ENCODE measurements around the gene CAVIN3.

Gene CAVIN3

GRCh38 chr11:6320411-6321155 lies at the start of gene CAVIN3:
TSS of gene CAVIN3 (minus strand) at chr11:6320501. CDS start at chr11:6320476, 25 bp downstream.
- DNase-seq (ENCODE audit: low read depth), result peak; percentile 55

GRCh38 chr11:6365659-6366058 lies 45.4 kb upstream of the CAVIN3 start:
- no peak for DNase-seq (ENCODE audit: low read depth)

- peak; percentile 26 for DNase-seq (ENCODE audit: low read depth)
These were observed 42.8 kb upstream of the CAVIN3 start for GRCh38 chr11:6362873-6363678.

GRCh38 chr11:6362185-6362872 lies 42.0 kb upstream of the CAVIN3 start:
- DNase-seq (ENCODE audit: low read depth), result no peak

GRCh38 chr11:6360183-6360582 lies 39.9 kb upstream of the CAVIN3 start:
- DNase-seq (ENCODE audit: low read depth), result no peak

- DNase-seq (ENCODE audit: low read depth), result peak; percentile 58
These were observed 36.9 kb upstream of the CAVIN3 start for GRCh38 chr11:6357222-6357621.

GRCh38 chr11:6356503-6357055 lies 36.3 kb upstream of the CAVIN3 start:
- no peak for DNase-seq (ENCODE audit: low read depth)

- no peak for DNase-seq (ENCODE audit: low read depth)
These were observed 34.6 kb upstream of the CAVIN3 start for GRCh38 chr11:6354651-6355485.

GRCh38 chr11:6353367-6353987 lies 33.2 kb upstream of the CAVIN3 start:
- no peak for DNase-seq (ENCODE audit: low read depth)

- no peak for DNase-seq (ENCODE audit: low read depth)
These were observed 31.6 kb upstream of the CAVIN3 start for GRCh38 chr11:6351782-6352382.

GRCh38 chr11:6350486-6350885 lies 30.2 kb upstream of the CAVIN3 start:
- DNase-seq (ENCODE audit: low read depth), result no peak

GRCh38 chr11:6350043-6350442 lies 29.7 kb upstream of the CAVIN3 start:
- no peak for DNase-seq (ENCODE audit: low read depth)

GRCh38 chr11:6345366-6345765 lies 25.1 kb upstream of the CAVIN3 start:
- no peak for DNase-seq (ENCODE audit: low read depth)

GRCh38 chr11:6336293-6336692 lies 16.0 kb upstream of the CAVIN3 start:
- no peak for DNase-seq (ENCODE audit: low read depth)

- no peak for DNase-seq (ENCODE audit: low read depth)
These were observed 14.5 kb upstream of the CAVIN3 start for GRCh38 chr11:6334806-6335205.

- no peak for DNase-seq (ENCODE audit: low read depth)
These were observed 12.8 kb upstream of the CAVIN3 start for GRCh38 chr11:6333095-6333494.

- DNase-seq (ENCODE audit: low read depth), result no peak
These were observed 11.8 kb upstream of the CAVIN3 start for GRCh38 chr11:6332066-6332465.

GRCh38 chr11:6328321-6328720 lies 8.0 kb upstream of the CAVIN3 start:
- no peak for DNase-seq (ENCODE audit: low read depth)

GRCh38 chr11:6327806-6328205 lies 7.5 kb upstream of the CAVIN3 start:
- no peak for DNase-seq (ENCODE audit: low read depth)

GRCh38 chr11:6326985-6327384 lies 6.7 kb upstream of the CAVIN3 start:
- DNase-seq (ENCODE audit: low read depth), result no peak

- DNase-seq (ENCODE audit: low read depth), result no peak
These were observed 6.0 kb upstream of the CAVIN3 start for GRCh38 chr11:6326303-6326702.

Data from GM04503 (cell line).